HL-60/S4 treated with phorbol 12-myristate 13-acetate at 8.2 ng/mL for 4 days and 3 days (cell line): Measurements from ENCODE around the gene RPP25L.

Source experiments
- in situ Hi-C: fragments of 300-500 bp; cut with MboI; formaldehyde crosslinking; loops from 2 replicates; pipeline ENCODE4 v1.15.0; 2022; ENCODE audit warnings: low sequenced_read_pairs

The RPP25L gene

DNA sequence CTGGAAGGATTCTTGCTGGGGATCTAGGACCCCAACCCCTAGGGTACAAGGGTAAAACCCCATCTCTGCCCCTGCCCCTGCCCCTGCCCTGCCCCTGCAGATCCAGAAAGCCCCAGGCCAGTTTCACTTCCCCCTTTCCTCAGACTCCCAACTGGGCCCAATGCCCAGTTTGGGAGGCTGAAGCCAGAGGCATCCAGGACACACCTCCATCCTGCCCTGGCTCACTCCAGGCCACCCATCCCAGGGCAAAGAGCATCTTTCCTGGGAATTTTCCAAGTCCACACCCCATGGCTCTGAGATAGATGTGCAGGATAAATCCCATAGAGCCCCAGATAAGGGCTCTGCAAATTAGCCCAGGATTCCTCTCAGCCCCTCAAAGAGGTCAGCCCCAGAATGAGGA lies 39.8 kb downstream of the RPP25L start:
- in situ Hi-C loops: no loop called here

DNA sequence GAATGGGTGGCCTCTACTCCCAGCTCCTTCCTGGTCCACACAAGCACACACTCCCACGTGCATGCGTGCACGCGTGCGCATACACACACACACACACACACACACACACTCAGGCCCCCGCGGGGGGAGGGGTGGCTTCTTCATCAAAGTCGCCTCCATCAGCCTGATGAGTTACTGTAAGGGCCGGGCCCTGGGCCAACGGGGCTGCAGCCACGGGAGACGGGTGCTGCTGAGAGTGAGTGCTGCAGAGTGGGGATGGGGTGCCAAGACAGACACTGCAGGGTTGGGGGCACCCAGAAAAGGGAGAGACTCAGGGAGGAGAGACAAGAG lies 40.5 kb downstream of the RPP25L start:
- in situ Hi-C loops: no loop called here

DNA sequence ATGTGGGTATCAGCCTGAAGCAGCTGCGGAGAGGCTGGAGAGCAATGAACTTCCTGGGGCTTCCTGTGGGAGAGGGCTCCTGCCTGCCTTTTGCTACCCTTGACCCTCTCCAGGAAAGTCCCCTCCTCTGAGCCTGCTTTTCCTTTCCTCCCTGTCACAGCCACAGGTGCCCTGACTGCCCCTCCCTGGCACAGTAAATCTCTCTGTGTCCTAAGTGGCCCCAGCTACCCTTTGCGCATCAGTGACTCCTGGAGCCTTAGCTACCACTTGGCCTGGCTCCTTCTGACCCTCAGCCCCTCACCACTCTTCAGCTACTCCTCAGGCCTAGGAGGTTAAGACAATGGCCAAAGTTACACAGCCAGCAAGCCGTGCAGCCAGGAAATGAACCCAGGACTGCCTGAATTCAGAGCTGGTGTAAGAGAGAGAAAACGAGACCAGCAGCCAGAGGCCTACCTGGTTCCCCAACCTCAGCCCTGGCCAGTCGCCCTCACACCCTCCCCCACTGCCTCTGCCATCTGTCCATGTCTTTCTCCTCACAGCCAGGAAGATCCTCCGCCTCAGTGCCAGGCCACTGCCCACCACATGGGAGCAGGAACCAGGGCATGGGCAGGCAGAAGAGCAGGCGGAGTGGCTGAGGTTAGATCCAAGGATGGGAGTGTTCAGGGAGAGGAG lies 41.0 kb downstream of the RPP25L start:
- in situ Hi-C loops: no loop called here

DNA sequence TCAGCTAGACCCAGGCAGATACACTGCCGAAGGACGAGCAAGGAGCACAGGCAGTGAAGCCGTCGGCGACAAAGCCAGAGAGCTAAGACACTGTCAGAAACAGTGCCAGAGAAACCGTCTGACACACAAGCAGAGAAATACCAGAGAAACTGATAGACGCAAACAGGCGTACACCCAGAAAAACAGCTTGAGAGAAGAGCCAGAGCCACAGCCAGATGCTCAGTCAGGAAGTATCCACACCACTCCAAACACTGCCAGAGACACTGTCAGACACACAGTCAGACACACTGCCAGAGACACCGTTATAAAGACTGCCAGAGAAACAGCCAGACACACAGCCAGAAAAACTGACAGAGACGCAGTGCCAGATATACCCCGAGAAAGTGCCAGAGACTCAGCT lies 41.5 kb downstream of the RPP25L start:
- in situ Hi-C loops: no loop called here

DNA sequence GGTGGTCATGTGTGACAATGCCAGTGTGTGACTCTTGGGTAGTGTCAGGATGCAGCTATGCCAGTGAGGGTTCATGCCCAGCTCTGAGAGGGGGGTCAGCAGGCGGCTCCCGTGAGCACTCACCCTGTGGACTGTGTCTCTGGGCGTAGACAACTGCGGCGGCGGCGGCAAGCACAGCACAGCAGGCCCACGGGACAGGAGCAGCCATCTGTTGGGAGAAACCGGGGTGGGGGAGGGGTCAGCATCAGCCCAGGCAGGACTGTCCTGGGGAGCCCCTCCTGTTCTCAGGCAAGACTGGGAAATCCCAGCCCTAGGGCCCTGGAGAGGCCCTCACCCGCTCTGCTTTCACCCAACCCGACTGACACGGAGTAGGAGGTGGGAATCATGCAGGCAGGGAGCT lies 43.1 kb downstream of the RPP25L start:
- in situ Hi-C loops: no loop called here

DNA sequence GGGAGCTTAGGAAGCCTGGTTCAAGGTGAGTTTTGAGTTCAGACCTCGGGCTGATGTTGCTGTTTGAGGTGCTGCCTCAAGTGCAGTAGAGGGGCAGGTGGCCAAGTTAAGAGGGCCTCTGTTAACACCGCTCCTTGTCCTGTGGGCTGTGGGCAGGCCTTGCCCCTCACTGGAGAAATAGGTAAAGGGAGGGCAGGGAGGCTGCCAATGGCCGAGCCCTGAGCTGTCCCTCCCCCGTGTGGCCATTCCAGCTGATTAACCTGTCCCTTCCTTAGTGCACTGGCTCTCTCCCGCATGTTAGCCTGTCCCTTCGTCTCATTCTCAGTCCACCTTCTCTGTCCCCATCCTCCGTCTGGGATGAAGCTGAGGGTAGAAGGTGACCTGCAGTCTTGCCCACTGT lies 43.8 kb downstream of the RPP25L start:
- in situ Hi-C loops: no loop called here

DNA sequence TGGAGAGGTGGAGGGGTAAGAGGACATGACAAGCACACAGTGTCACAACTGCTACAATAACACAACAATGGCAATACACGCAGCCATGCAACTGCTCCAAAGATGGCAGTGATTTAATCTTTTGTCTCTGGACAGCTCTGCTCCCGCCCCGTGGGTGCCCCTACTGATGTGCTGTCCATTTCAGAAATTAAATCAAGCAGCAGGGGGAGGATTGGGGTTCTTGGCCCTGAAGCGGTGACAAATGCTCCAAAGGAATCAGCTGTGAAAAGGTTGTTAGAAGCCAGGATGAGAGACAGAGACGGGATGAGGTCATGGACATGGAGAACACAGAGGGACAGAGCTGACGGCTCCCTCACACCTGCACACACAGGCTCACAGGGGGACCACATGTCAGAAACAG lies 44.9 kb downstream of the RPP25L start:
- in situ Hi-C loops: no loop called here

DNA sequence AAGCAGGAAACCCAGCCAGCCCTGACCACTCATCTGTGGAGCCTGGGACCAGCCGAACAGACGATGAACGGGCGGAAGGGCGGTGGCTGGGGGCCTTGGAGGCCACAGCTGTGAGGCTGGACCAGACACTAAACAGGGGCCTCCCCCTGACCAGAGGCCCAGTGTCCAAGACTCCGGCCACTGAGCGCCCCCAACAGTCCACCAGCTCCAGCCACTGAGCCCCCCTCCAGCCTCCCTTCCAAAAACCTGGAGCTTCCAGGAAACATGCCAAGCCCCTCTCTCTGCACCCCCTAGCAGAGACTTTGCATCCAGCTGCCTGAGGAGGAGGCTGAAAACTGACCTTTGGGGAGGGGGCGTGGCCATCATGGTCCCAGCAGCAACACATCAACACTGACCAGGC lies 45.6 kb downstream of the RPP25L start:
- in situ Hi-C loops: no loop called here

DNA sequence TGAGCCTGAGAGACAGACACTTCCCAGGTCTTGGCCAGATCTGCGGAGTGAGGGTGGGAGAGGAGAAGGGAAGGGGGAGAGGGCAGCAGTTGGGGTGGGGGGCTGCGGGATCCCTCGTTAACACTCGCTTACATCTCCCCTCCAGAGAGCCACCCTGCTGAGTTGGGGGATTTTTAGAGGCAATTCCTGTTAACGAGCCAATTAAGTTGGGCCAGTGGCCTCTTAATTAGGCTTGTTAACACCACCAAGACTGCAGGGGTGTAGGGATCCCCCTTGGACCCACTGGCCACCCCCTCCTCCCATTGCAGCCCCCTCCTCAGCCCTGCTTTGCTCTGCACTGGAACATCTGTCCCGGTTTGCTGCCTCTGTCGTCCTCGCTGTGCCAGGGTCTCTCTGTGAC lies 46.0 kb downstream of the RPP25L start:
- in situ Hi-C loops: no loop called here

DNA sequence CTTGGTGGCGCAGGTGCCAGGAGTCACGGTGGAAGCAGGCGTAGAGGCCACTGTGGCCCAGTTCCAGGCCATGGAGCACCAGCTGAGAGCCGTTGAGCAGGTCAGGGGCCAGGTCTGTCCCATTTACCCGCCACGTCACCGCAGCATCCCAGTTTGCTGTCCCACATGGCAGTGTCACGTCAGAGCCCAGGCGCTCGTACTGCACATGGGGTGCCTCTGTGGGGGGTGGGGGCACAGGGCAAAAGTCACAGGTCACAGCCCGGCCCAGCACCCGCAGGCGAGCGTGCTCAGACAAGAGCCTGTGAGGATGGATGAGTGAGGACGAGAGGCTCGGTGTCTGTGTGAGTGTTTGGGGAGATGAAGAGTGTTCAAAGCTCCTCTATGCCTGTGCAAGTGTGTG lies 47.3 kb downstream of the RPP25L start:
- in situ Hi-C loops: no loop called here

DNA sequence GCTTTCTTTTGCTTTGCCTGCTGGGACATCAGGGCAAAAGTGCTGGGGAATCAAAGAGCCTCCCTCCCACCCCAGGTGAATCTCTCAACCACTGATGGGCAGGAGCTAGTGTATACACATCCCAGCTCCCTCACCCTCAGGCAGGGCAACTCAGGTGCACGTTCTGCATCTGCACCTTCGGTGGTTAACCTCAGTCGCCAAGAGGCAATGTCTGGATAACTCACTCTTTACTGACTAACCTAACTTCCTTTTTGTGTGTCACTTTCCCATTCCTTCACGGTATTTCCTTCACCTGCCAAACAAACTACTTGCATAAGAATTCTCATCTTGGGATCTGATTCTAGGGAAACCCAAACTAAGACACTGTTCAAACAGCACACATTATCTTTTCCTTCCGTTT lies 48.6 kb downstream of the RPP25L start:
- in situ Hi-C loops: no loop called here

DNA sequence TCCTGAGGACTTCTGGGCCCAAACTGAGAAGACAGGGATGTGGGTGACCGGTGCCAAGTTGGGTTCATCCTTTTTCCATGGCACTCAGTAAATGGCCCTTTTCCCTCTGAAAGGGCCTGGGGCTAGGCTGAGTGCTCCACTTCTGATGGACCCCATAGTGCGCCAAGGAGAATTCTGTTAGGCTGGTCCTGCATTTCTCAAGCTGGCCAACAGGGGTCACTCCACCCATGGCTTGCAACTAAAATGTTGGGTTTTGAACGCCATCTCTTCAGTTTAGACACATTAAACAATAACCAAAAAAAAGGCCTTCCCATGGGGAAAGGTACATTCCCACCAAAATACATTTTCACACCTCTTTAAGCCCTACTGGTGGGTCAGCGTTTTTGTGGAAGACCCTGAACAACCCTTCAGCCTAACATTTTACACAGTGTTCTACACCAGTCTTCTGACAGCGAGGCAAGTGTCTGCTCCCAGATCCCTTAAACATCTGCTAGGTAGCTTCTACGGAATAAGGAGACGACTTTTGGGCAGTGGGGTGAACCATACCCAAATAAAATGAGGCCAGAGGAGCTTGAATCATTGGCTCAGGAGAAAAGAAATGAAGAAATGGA lies 49.7 kb downstream of the RPP25L start:
- in situ Hi-C loops: no loop called here

DNA sequence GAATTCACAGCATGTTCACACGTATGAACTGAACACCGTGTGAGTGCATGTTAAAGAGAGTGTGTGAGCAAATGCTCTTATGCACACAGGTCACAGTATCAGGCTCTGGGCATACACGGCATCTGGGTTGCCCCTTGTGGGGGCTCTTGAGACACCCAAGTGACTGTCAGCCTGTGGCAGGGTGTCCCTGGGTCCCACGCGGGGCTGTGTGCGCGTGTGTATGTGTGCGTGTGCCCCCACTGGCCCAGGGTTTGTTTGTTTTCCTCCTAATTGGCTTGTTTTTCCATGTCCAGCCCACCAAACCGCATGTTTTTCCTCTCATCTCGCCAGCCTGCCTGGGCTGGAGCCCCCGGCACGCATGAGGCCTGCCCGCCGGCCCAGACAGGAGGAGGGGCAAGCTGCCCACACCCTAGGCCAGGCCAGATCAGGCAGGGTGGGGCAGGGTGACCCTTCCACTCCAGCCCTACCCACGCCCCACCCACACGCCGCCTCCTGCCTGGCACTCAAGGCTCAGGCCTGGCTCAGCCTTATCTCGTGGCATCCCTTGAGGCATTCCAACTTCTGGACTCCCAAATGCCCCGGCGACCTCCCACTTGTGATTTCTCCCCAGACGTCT lies 51.2 kb downstream of the RPP25L start:
- in situ Hi-C loops: no loop called here
